Nephron progenitor cell (in vitro differentiated cells): ENCODE results near the gene SENP1.

Experiments used
- DNase-seq: peaks from one replicate; pipeline ENCODE4 v3.0.0; 2021
- H3K27ac Mint-ChIP-seq: 2 replicates; pipeline ENCODE4 v1.8.0; 2021; ENCODE audit warnings: mild to moderate bottlenecking, moderate library complexity, mixed read lengths
- H3K27me3 Mint-ChIP-seq: 2 replicates; pipeline ENCODE4 v1.8.0; 2021; ENCODE audit warnings: mild to moderate bottlenecking, low read depth, mixed read lengths; ENCODE audit not compliant: poor library complexity
- H3K36me3 Mint-ChIP-seq: 2 replicates; pipeline ENCODE4 v1.8.0; 2021; ENCODE audit warnings: low read depth, mixed read lengths
- H3K4me1 Mint-ChIP-seq: 2 replicates; pipeline ENCODE4 v1.8.0; 2021; ENCODE audit warnings: mixed read lengths
- H3K4me3 Mint-ChIP-seq: 2 replicates; pipeline ENCODE4 v1.8.0; 2021; ENCODE audit warnings: mild to moderate bottlenecking, moderate library complexity, mixed read lengths
- H3K9me3 Mint-ChIP-seq: 2 replicates; pipeline ENCODE4 v1.8.0; 2021; ENCODE audit warnings: mild to moderate bottlenecking, moderate library complexity, mixed read lengths
- TF ChIP-seq, protein P1 (sequence below): fragments of 200-600 bp; sonication (generic); IDR thresholded peaks from 2 replicates; pipeline ENCODE4 v1.5.0; 2021; ENCODE audit warnings: antibody characterized with exemption

The SENP1 gene

DNA sequence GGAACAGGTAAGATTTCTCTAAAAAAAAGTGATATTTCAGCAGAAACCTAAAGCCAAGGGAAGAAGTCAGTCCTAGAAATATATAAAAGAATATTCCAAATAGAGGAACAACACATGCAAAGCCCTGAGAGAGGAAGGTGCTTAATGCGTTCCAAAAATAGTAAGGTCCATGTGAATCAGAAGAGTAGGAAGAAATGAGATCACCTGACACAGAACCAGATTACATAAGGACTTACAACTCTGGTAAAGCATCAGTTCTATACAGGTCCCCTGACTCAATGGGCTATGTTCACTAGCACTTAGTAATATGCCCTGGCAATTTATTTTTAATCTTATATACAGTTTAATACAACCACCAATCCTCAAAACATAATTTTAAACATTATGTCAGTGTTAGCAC, 30.0 kb downstream of the SENP1 start:
- H3K27me3 Mint-ChIP-seq, result no peaks in the 10 kb centered on the region
- peaks cover 60% of the 10 kb centered on the region for H3K36me3 Mint-ChIP-seq
- DNase-seq, result no peak
- H3K9me3 Mint-ChIP-seq, result peaks cover 17% of the 10 kb centered on the region
- no peak overlapping the region for H3K27ac Mint-ChIP-seq
- TF ChIP-seq, protein P1, sequence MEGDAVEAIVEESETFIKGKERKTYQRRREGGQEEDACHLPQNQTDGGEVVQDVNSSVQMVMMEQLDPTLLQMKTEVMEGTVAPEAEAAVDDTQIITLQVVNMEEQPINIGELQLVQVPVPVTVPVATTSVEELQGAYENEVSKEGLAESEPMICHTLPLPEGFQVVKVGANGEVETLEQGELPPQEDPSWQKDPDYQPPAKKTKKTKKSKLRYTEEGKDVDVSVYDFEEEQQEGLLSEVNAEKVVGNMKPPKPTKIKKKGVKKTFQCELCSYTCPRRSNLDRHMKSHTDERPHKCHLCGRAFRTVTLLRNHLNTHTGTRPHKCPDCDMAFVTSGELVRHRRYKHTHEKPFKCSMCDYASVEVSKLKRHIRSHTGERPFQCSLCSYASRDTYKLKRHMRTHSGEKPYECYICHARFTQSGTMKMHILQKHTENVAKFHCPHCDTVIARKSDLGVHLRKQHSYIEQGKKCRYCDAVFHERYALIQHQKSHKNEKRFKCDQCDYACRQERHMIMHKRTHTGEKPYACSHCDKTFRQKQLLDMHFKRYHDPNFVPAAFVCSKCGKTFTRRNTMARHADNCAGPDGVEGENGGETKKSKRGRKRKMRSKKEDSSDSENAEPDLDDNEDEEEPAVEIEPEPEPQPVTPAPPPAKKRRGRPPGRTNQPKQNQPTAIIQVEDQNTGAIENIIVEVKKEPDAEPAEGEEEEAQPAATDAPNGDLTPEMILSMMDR, result no peak
- no peak overlapping the region for H3K4me3 Mint-ChIP-seq
- no peaks in the 10 kb centered on the region for H3K4me1 Mint-ChIP-seq

DNA sequence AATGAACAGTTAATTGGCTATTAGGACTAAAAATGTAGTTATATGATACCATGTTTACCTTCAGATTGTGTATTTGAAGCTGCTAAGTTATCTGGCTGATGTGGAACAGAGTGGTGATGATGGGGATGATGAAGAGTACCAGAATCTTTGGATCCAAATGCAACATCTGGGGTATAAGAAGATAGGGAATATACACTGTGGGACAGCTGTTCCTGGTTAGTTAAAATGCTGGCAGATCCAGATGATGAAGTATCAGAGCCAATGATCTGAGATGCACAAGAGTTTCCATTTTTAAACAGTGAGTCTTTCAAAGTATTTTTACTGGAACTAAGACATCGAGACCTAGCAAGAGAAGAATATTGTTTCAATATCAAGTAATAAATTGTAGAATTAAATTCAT, 31.6 kb downstream of the SENP1 start:
- Mint-ChIP-seq H3K27ac (no peak overlapping the region), H3K4me1 (no peaks in the 10 kb centered on the region), H3K36me3 (peaks cover 64% of the 10 kb centered on the region), H3K9me3 (peaks cover 17% of the 10 kb centered on the region), H3K4me3 (no peak overlapping the region), H3K27me3 (no peaks in the 10 kb centered on the region)
- TF ChIP-seq, protein P1, result no peak
- no peak for DNase-seq

DNA sequence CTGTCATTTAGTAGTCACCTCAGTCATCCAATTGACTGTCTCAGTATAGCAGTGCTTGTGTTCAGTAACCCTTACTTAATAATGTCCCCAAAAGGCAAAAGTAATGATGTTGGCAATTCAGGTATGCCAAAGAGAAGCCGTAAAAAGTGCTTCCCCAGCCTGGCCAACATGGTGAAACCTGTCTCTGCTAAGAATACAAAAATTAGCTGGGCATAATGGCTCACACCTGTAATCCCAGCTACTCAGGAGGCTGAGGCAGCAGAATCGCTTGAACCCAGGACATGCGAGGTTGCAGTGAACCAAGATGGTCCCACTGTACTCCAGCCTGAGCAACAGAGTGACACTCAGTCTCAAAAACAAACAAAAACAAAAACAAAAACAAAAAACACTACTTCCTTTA, 33.6 kb downstream of the SENP1 start:
- Mint-ChIP-seq H3K36me3 (peaks cover 57% of the 10 kb centered on the region), H3K4me1 (no peaks in the 10 kb centered on the region), H3K9me3 (peaks cover 4% of the 10 kb centered on the region), H3K27ac (no peak overlapping the region), H3K4me3 (no peak overlapping the region), H3K27me3 (no peaks in the 10 kb centered on the region)
- DNase-seq, result no peak
- TF ChIP-seq, protein P1, result no peak

GRCh38 chr12:48071808-48072207, 34.1 kb downstream of the SENP1 start:
- no peaks in the 10 kb centered on the region for H3K27me3 Mint-ChIP-seq
- H3K9me3 Mint-ChIP-seq, result no peaks in the 10 kb centered on the region
- TF ChIP-seq, protein P1, result no peak
- H3K36me3 Mint-ChIP-seq, result peaks cover 57% of the 10 kb centered on the region
- no peak overlapping the region for H3K4me3 Mint-ChIP-seq
- H3K4me1 Mint-ChIP-seq, result no peaks in the 10 kb centered on the region
- no peak overlapping the region for H3K27ac Mint-ChIP-seq
- DNase-seq, result no peak

- no peak for DNase-seq
- Mint-ChIP-seq H3K4me1 (no peaks in the 10 kb centered on the region), H3K27me3 (no peaks in the 10 kb centered on the region), H3K27ac (no peak overlapping the region), H3K9me3 (no peaks in the 10 kb centered on the region), H3K4me3 (no peak overlapping the region), H3K36me3 (peaks cover 62% of the 10 kb centered on the region)
- TF ChIP-seq, protein P1, result no peak
Observed at GRCh38 chr12:48070731-48071130, 35.1 kb downstream of the SENP1 start.

GRCh38 chr12:48070033-48070432, 35.8 kb downstream of the SENP1 start:
- no peaks in the 10 kb centered on the region for H3K27me3 Mint-ChIP-seq
- H3K9me3 Mint-ChIP-seq, result no peaks in the 10 kb centered on the region
- no peak overlapping the region for H3K4me3 Mint-ChIP-seq
- peaks cover 69% of the 10 kb centered on the region for H3K36me3 Mint-ChIP-seq
- H3K27ac Mint-ChIP-seq, result no peak overlapping the region
- TF ChIP-seq, protein P1, result no peak
- no peaks in the 10 kb centered on the region for H3K4me1 Mint-ChIP-seq
- no peak for DNase-seq
